Activated T-helper 1 cell treated with anti-CD3 and anti-CD28 coated beads, Interleukin-12 subunit alpha, Interleukin-12 subunit beta, Interleukin-2, Interleukin-4 antibody, amounts not matched to agents 30 ng/mL and 10 ng/mL and 1 ng/mL, durations not matched to agents 14 hours and 24 hours and 36 hours (primary cell): ENCODE measurements around the gene TMEM88. TPM values are rescaled to one million over a fixed set of nuclear protein-coding genes. Genes with fewer than 3 reads are reported as not detected.

Source experiments
- DNase-seq: peaks from one replicate; pipeline ENCODE4 v3.0.0; 2021; ENCODE audit warnings: low spot score
- H3K27ac Mint-ChIP-seq: one replicate; pipeline ENCODE4 v1.8.0; 2021; ENCODE audit warnings: mild to moderate bottlenecking, mixed read lengths
- H3K27me3 Mint-ChIP-seq: one replicate; pipeline ENCODE4 v1.8.0; 2022; ENCODE audit warnings: mild to moderate bottlenecking, moderate library complexity, mixed read lengths; ENCODE audit not compliant: insufficient read depth
- H3K36me3 Mint-ChIP-seq: one replicate; pipeline ENCODE4 v1.8.0; 2021; ENCODE audit warnings: low read depth, mixed read lengths
- H3K4me1 Mint-ChIP-seq: one replicate; pipeline ENCODE4 v1.8.0; 2021; ENCODE audit warnings: low read depth, mixed read lengths
- H3K4me3 Mint-ChIP-seq: one replicate; pipeline ENCODE4 v1.8.0; 2021; ENCODE audit warnings: mild to moderate bottlenecking, moderate library complexity, mixed read lengths
- H3K9me3 Mint-ChIP-seq: one replicate; pipeline ENCODE4 v1.8.0; 2021; ENCODE audit warnings: mixed read lengths
- intact Hi-C: fragments of 100-400 bp; cut with micrococcal nuclease; formaldehyde crosslinking; loops from one replicate; pipeline ENCODE4 v1.15.1; 2024
- total RNA-seq: library from RNA; stranded (reverse); gene quantifications from 2 replicates; pipeline ENCODE4 v1.2.3, GENCODE V29; 2022

Gene TMEM88
- total RNA-seq, 1 donor from 2014 or later: 7.4 TPM

- DNase-seq: no peak
- no peaks in the 10 kb centered on the region for H3K36me3 Mint-ChIP-seq
- peaks cover 12% of the 10 kb centered on the region for H3K27me3 Mint-ChIP-seq
- no peaks in the 10 kb centered on the region for H3K9me3 Mint-ChIP-seq
- no peak overlapping the region for H3K27ac Mint-ChIP-seq
- H3K4me3 Mint-ChIP-seq: no peak overlapping the region
- intact Hi-C loops: loop anchor here (1.0 to 2.0 kb wide), 7 partner anchors 12 to 235 kb away; partner anchors contain the start of genes KDM6B and NAA38
- H3K4me1 Mint-ChIP-seq: peaks cover 8% of the 10 kb centered on the region
Measured at GRCh38 chr17:7822126-7822525, 32.7 kb upstream of the TMEM88 start.

- Mint-ChIP-seq H3K4me3 (no peak overlapping the region), H3K9me3 (no peaks in the 10 kb centered on the region), H3K4me1 (peaks cover 8% of the 10 kb centered on the region), H3K36me3 (no peaks in the 10 kb centered on the region), H3K27me3 (peaks cover 18% of the 10 kb centered on the region), H3K27ac (no peak overlapping the region)
- DNase-seq: no peak
- intact Hi-C loops: loop anchor here (2.0 kb wide), 1 partner anchor 17 kb away; no protein-coding TSS in a partner anchor
Measured at GRCh38 chr17:7823581-7824001, 31.3 kb upstream of the TMEM88 start.

DNA sequence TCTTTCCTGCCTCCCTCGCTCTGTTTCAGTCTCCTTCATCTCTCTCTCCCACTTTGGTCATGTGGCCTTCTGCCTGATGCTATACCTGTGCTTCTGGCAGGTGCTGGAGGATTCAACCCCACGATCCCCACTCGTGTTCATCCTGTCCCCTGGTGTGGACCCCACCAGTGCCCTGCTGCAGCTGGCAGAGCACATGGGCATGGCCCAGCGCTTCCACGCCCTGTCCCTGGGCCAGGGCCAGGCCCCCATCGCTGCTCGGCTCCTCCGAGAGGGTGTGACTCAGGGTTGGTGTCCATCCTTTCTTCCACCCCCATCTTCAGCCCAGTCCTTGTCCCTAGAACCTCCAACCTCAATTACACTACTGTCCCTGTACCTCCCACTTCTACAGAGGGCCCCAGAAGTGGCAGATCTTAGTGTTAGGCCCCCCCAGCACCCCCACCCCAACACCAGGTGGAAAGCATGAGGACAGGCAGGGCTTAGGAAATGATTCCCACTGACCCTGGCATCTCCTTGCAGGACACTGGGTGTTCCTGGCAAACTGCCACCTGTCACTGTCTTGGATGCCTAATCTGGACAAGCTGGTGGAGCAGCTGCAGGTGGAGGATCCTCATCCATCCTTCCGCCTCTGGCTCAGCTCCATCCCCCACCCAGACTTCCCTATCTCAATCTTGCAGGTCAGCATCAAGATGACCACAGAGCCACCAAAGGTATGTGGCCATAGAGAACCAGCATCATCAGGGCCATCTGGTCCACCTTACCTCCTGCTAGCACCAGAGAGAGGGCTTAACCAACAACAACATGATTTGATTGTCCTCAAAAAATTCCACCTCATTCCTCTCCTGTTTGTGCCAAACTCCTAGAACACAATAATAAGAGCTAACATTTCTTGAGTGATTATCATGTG lies 30.6 kb upstream of the TMEM88 start:
- no peak overlapping the region for H3K4me3 Mint-ChIP-seq
- intact Hi-C loops: no loop called here
- H3K9me3 Mint-ChIP-seq: no peaks in the 10 kb centered on the region
- peaks cover 8% of the 10 kb centered on the region for H3K4me1 Mint-ChIP-seq
- no peak for DNase-seq
- H3K27me3 Mint-ChIP-seq: peaks cover 22% of the 10 kb centered on the region
- H3K36me3 Mint-ChIP-seq: no peaks in the 10 kb centered on the region
- H3K27ac Mint-ChIP-seq: no peak overlapping the region

- intact Hi-C loops: no loop called here
- no peak overlapping the region for H3K4me3 Mint-ChIP-seq
Measured at GRCh38 chr17:7825206-7825990, 29.5 kb upstream of the TMEM88 start.

GRCh38 chr17:7830616-7831015 lies 24.2 kb upstream of the TMEM88 start:
- peaks cover 35% of the 10 kb centered on the region for H3K27me3 Mint-ChIP-seq
- peaks cover 8% of the 10 kb centered on the region for H3K4me1 Mint-ChIP-seq
- no peak overlapping the region for H3K27ac Mint-ChIP-seq
- no peak overlapping the region for H3K4me3 Mint-ChIP-seq
- no peaks in the 10 kb centered on the region for H3K36me3 Mint-ChIP-seq
- no peak for DNase-seq
- intact Hi-C loops: no loop called here
- H3K9me3 Mint-ChIP-seq: no peaks in the 10 kb centered on the region

More at GRCh38 chr17:7825206-7825990, 29.5 kb upstream of the TMEM88 start:
- Mint-ChIP-seq H3K4me1 (peaks cover 8% of the 10 kb centered on the region), H3K36me3 (no peaks in the 10 kb centered on the region), H3K9me3 (no peaks in the 10 kb centered on the region), H3K27ac (no peak overlapping the region), H3K27me3 (peaks cover 28% of the 10 kb centered on the region)
- DNase-seq: no peak

GRCh38 chr17:7831233-7831632 lies 23.6 kb upstream of the TMEM88 start:
- intact Hi-C loops: no loop called here
- Mint-ChIP-seq H3K27me3 (peaks cover 35% of the 10 kb centered on the region), H3K9me3 (no peaks in the 10 kb centered on the region), H3K4me3 (no peak overlapping the region), H3K27ac (no peak overlapping the region), H3K36me3 (no peaks in the 10 kb centered on the region), H3K4me1 (peaks cover 10% of the 10 kb centered on the region)
- no peak for DNase-seq

GRCh38 chr17:7832431-7832830 lies 22.4 kb upstream of the TMEM88 start:
- DNase-seq: no peak
- intact Hi-C loops: no loop called here
- H3K36me3 Mint-ChIP-seq: no peaks in the 10 kb centered on the region
- H3K4me1 Mint-ChIP-seq: peaks cover 22% of the 10 kb centered on the region
- no peak overlapping the region for H3K4me3 Mint-ChIP-seq
- H3K9me3 Mint-ChIP-seq: no peaks in the 10 kb centered on the region
- peaks cover 28% of the 10 kb centered on the region for H3K27me3 Mint-ChIP-seq
- H3K27ac Mint-ChIP-seq: no peak overlapping the region

- Mint-ChIP-seq H3K27me3 (peaks cover 24% of the 10 kb centered on the region), H3K27ac (peak overlapping the region; percentile 75)
- no peak for DNase-seq
Measured at GRCh38 chr17:7833011-7833794, 21.7 kb upstream of the TMEM88 start.

GRCh38 chr17:7833795-7834541 lies 20.9 kb upstream of the TMEM88 start, which contains the start of gene KDM6B:
TSS of gene KDM6B (plus strand) at chr17:7834217. CDS start at chr17:7845555, 11,338 bp downstream.
- peaks cover 34% of the 10 kb centered on the region for H3K4me1 Mint-ChIP-seq
- H3K36me3 Mint-ChIP-seq: no peaks in the 10 kb centered on the region
- peak within 1 kb of the TSS; percentile 96 for H3K27ac Mint-ChIP-seq
- peak; percentile 86 for DNase-seq
- peaks cover 24% of the 10 kb centered on the region for H3K27me3 Mint-ChIP-seq
- no peaks in the 10 kb centered on the region for H3K9me3 Mint-ChIP-seq
- peak within 1 kb of the TSS; percentile 96 for H3K4me3 Mint-ChIP-seq
- intact Hi-C loops: loop anchor here (1.0 to 2.0 kb wide), 7 partner anchors 12 to 261 kb away; partner anchors contain the start of genes CNTROB, NAA38 and TP53

More at GRCh38 chr17:7833011-7833794, 21.7 kb upstream of the TMEM88 start:
- Mint-ChIP-seq H3K36me3 (no peaks in the 10 kb centered on the region), H3K4me1 (peaks cover 27% of the 10 kb centered on the region), H3K4me3 (peak overlapping the region; percentile 96), H3K9me3 (no peaks in the 10 kb centered on the region)
- intact Hi-C loops: no loop called here

- peak overlapping the region; percentile 96 for H3K4me3 Mint-ChIP-seq
- H3K36me3 Mint-ChIP-seq: no peaks in the 10 kb centered on the region
- no peaks in the 10 kb centered on the region for H3K9me3 Mint-ChIP-seq
- intact Hi-C loops: loop anchor here (1.0 to 2.0 kb wide), 7 partner anchors 12 to 262 kb away; partner anchors contain the start of genes CNTROB, NAA38 and TP53
- peak overlapping the region; percentile 96 for H3K27ac Mint-ChIP-seq
- peaks cover 40% of the 10 kb centered on the region for H3K4me1 Mint-ChIP-seq
- peak; percentile 24 for DNase-seq
- peaks cover 19% of the 10 kb centered on the region for H3K27me3 Mint-ChIP-seq
Measured at GRCh38 chr17:7834542-7834956, 20.3 kb upstream of the TMEM88 start.

- H3K4me3 Mint-ChIP-seq: peak overlapping the region; percentile 96
- DNase-seq: peak; percentile 75
- H3K36me3 Mint-ChIP-seq: no peaks in the 10 kb centered on the region
- H3K4me1 Mint-ChIP-seq: peaks cover 46% of the 10 kb centered on the region
- H3K27me3 Mint-ChIP-seq: peaks cover 17% of the 10 kb centered on the region
- H3K27ac Mint-ChIP-seq: peak overlapping the region; percentile 96
- H3K9me3 Mint-ChIP-seq: no peaks in the 10 kb centered on the region
- intact Hi-C loops: loop anchor here (1.0 to 2.0 kb wide), 8 partner anchors 9 to 262 kb away; partner anchors contain the start of genes CNTROB, NAA38 and TP53
Measured at GRCh38 chr17:7834957-7835813, 19.7 kb upstream of the TMEM88 start.
